Fibroblast of the aortic adventitia (primary cell): ENCODE data around the gene UBC. TPM values are rescaled to one million over a fixed set of nuclear protein-coding genes. Genes with fewer than 3 reads are reported as not detected.

Source experiments
- DNase-seq: peaks from one replicate; pipeline ENCODE4 v3.0.0-alpha.2; 2010; ENCODE audit warnings: low read depth
- H3K4me3 ChIP-seq: 2 replicates; pipeline ENCODE4 v1.5.1; 2011; ENCODE audit warnings: low read depth, mild to moderate bottlenecking, control low read depth, low read length, moderate library complexity
- CTCF ChIP-seq: IDR thresholded peaks from 2 replicates; pipeline ENCODE4 v1.5.1; 2011; ENCODE audit warnings: mild to moderate bottlenecking, low read length, control low read depth, inconsistent platforms; ENCODE audit not compliant: insufficient read depth
- total RNA-seq: library from RNA; depleted of rRNA; stranded (reverse); fragments of >200 nt; gene quantifications from 2 replicates; pipeline ENCODE4 v1.2.3, GENCODE V29; 2012; ENCODE audit warnings: low replicate concordance

The UBC gene
- total RNA-seq, 1 donor: 1,400 TPM

GRCh38 chr12:124878795-124879516 lies 35.5 kb downstream of the UBC start:
- no peak for TF ChIP-seq CTCF
- no peak for DNase-seq
- H3K4me3 ChIP-seq: no peak overlapping the region

- no peak for TF ChIP-seq CTCF
- no peak for DNase-seq
- no peak overlapping the region for H3K4me3 ChIP-seq
These were observed 37.0 kb downstream of the UBC start for GRCh38 chr12:124877423-124877822.

GRCh38 chr12:124876171-124876570 lies 38.3 kb downstream of the UBC start:
- DNase-seq: no peak
- H3K4me3 ChIP-seq: no peak overlapping the region
- no peak for TF ChIP-seq CTCF

- no peak overlapping the region for H3K4me3 ChIP-seq
- no peak for DNase-seq
- no peak for TF ChIP-seq CTCF
These were observed 38.7 kb downstream of the UBC start for GRCh38 chr12:124875803-124876132.

- TF ChIP-seq CTCF: no peak
- no peak for DNase-seq
- H3K4me3 ChIP-seq: no peak overlapping the region
These were observed 39.3 kb downstream of the UBC start for GRCh38 chr12:124874988-124875802.

- no peak overlapping the region for H3K4me3 ChIP-seq
- no peak for DNase-seq
- no peak for TF ChIP-seq CTCF
These were observed 40.3 kb downstream of the UBC start for GRCh38 chr12:124874188-124874587.
